ENCODE data around the gene NRBF2. TPM values are rescaled to one million over a fixed set of nuclear protein-coding genes. Genes with fewer than 3 reads are reported as not detected.

The NRBF2 gene
- total RNA-seq (2014; rRNA removed; shearing (Covaris generic)): 6.8 and 10.0 TPM in 2 replicates

GRCh38 chr10:63133056-63133820 is at the start of gene NRBF2:
Gene NRBF2 (plus strand): TSS chr10:63133328. CDS start chr10:63133471, 143 bp downstream.

Small RNA genes within 50 kb of the gene (small RNA-seq; reads per million reads assigned to genes)
- not detected for gene RNU6-543P

All from A375 (cell line).